ENCODE data around the gene SIDT2.

Gene SIDT2

GRCh38 chr11:117172724-117173421, 5.7 kb upstream of the SIDT2 start:
- no peak for DNase-seq (ENCODE audit: low read depth)

GRCh38 chr11:117175104-117175503, 3.4 kb upstream of the SIDT2 start:
- no peak overlapping the region for H3K4me3 ChIP-seq (ENCODE audit: low read depth, low read length)
- TF ChIP-seq CTCF (IDR thresholded peaks at IDR 0.05; ENCODE audit: control insufficient read depth, extremely low read depth, insufficient read depth) = no peak
- DNase-seq (ENCODE audit: low read depth) = no peak

More at GRCh38 chr11:117172724-117173421, 5.7 kb upstream of the SIDT2 start:
- no peak for TF ChIP-seq CTCF (IDR thresholded peaks at IDR 0.05; ENCODE audit: control insufficient read depth, extremely low read depth, insufficient read depth)
- no peak overlapping the region for H3K4me3 ChIP-seq (ENCODE audit: low read depth, low read length)

GRCh38 chr11:117175781-117176180, 2.8 kb upstream of the SIDT2 start:
- no peak overlapping the region for H3K4me3 ChIP-seq (ENCODE audit: low read depth, low read length)
- DNase-seq (ENCODE audit: low read depth) = no peak
- no peak for TF ChIP-seq CTCF (IDR thresholded peaks at IDR 0.05; ENCODE audit: control insufficient read depth, extremely low read depth, insufficient read depth)

- no peak overlapping the region for H3K4me3 ChIP-seq (ENCODE audit: low read depth, low read length)
- DNase-seq (ENCODE audit: low read depth) = peak; percentile 99
- TF ChIP-seq CTCF (IDR thresholded peaks at IDR 0.05; ENCODE audit: control insufficient read depth, extremely low read depth, insufficient read depth) = no peak
These were observed 2.4 kb upstream of the SIDT2 start for GRCh38 chr11:117176186-117176585.

GRCh38 chr11:117177534-117178209, 871 bp upstream of the SIDT2 start:
- H3K4me3 ChIP-seq (ENCODE audit: low read depth, low read length) = peak overlapping the region; percentile 67
- TF ChIP-seq CTCF (IDR thresholded peaks at IDR 0.05; ENCODE audit: control insufficient read depth, extremely low read depth, insufficient read depth) = no peak
- no peak for DNase-seq (ENCODE audit: low read depth)

- peak overlapping the region; percentile 67 for H3K4me3 ChIP-seq (ENCODE audit: low read depth, low read length)
- no peak for DNase-seq (ENCODE audit: low read depth)
- TF ChIP-seq CTCF (IDR thresholded peaks at IDR 0.05; ENCODE audit: control insufficient read depth, extremely low read depth, insufficient read depth) = no peak
These were observed 781 bp downstream of the SIDT2 start for GRCh38 chr11:117179048-117179999.

Data from LNCaP clone FGC (cell line).